ENCODE measurements around the gene BTBD19. TPM values are rescaled to one million over a fixed set of nuclear protein-coding genes. Genes with fewer than 3 reads are reported as not detected.

BTBD19 gene
- total and polyA plus RNA-seq, 9 of the 15 experiments (the other 6 are each of a cell fraction or from before 2014, with no cell fraction given) = 0.22 to 2.0 (median 0.95) TPM

- TF ChIP-seq MLLT1 (IDR thresholded peaks at IDR 0.05) (peak; percentile 93 to 95), ZFP36 (IDR thresholded peaks at IDR 0.05; ENCODE audit: low read depth, low read length, partially characterized antibody) (peak; percentile 19), ZBTB26 (CRISPR knock-in tag; IDR thresholded peaks at IDR 0.05) (peak; percentile 91; the same call in 1 of the 2 replicates), PTTG1 (tag; IDR thresholded peaks at IDR 0.05; ENCODE audit: low read depth) (no peak), RFX5 (IDR thresholded peaks at IDR 0.05; ENCODE audit: low read depth, low read length) (no peak), PHF8 (IDR thresholded peaks at IDR 0.05; ENCODE audit: borderline replicate concordance, low read length) (peak; percentile 100), ZNF561 (CRISPR knock-in tag; conservative IDR thresholded peaks at IDR 0.05) (no peak), SRSF9 (IDR thresholded peaks at IDR 0.05; ENCODE audit: borderline replicate concordance, low read depth, low read length) (no peak), HDAC8 (tag; IDR thresholded peaks at IDR 0.05) (0 out of 2 replicates have a peak, but pooled peaks have one; percentile 78), PHB2 (IDR thresholded peaks at IDR 0.05; ENCODE audit: low read depth) (peak; percentile 77), PREB (CRISPR knock-in tag; IDR thresholded peaks at IDR 0.05) (no peak; the same call in 1 of the 2 replicates), CXXC5 (CRISPR knock-in tag; IDR thresholded peaks at IDR 0.05) (peak; percentile 97), KLF13 (tag; IDR thresholded peaks at IDR 0.05; ENCODE audit: borderline replicate concordance, low read depth) (peak; percentile 98), POLR3G (IDR thresholded peaks at IDR 0.05; ENCODE audit: extremely low read depth, insufficient read length, insufficient replicate concordance) (no peak), CEBPZ (IDR thresholded peaks at IDR 0.05; ENCODE audit: borderline replicate concordance, low read depth, low read length) (no peak), ARNT (IDR thresholded peaks at IDR 0.05) (peak; percentile 88 to 95), FOXK2 (conservative IDR thresholded peaks at IDR 0.05 in 1 of 2, IDR thresholded peaks at IDR 0.05 in 1 of 2; ENCODE audit: low read depth in 2 of 2) (peak; percentile 89 to 90), TEAD2 (tag; IDR thresholded peaks at IDR 0.05) (no peak), SIN3B (IDR thresholded peaks at IDR 0.05; ENCODE audit: low read depth) (peak; percentile 86)
These were observed 33.0 kb upstream of the BTBD19 start, which contains the start of gene RPS8 (continued) for GRCh38 chr1:44775078-44775929.

All from K562 (cell line).